DLD1 (cell line): ENCODE results near the gene ASPG.

ENCODE experiments used
- in situ Hi-C: cut with HindIII; loops from 2 replicates; pipeline ENCODE4 v1.10.0; 2017; ENCODE audit warnings: low sequenced_read_pairs

Gene ASPG

DNA sequence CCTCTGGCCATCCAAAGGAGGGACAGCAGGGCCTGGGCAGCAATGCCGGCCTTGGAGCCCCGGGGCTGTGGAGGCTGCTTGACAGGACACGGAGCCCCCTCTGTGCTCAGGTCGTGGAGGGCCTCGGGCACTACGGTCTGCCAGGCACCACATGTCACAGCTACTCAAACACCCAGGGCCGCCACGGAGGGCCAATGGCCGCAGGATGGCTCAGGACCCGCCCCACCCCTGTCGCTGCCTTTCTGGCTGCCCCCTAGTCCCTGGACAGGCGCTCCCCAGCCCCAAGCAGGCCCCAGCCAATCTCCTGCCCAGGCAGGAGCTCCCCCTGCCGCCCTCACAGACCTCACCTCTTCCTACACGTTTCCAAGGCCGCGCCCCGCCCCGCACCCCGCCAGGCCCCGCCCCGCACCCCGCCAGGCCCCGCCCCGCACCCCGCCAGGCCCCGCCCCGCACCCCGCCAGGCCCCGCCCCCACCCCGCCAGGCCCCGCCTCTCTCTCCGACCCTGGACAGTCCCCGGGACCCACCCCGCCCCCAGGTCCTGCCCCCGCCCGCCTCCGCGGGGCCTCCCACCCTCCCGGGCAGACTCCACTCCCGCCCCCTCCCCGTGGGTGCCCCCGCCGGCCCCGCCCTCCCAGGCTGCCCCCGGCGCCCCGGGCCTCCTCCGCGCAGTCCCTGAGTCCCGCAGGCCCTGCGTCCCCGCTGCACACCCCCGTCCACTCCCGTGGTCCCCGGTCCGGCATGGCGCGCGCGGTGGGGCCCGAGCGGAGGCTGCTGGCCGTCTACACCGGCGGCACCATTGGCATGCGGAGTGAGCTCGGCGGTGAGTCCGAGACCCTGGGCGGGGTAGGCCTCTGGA, at the start of gene ASPG:
Gene ASPG, plus strand, starts transcription at position 669 of the 857 bp plus-strand sequence. Its CDS starts 71 bp downstream, at position 740.
- in situ Hi-C loops = no loop called here

DNA sequence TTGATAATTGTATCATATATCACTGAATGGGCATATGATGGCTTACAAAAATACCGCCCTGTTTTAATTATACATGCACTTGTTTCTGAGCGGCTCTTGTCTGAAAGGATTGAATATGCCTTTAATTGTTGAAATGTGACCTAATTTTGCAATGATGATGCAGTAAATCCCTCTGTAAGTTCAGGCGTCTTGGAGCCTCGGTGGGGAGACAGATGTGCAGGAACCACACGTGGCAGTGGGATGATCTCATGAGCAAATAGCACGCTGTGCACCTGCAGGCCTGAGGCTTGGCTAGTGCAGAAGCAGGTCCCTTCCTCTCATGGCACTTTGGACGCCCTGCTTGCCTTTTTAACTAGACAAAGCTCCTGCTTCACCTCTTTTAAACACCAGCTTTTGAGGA, 49.3 kb upstream of the ASPG start:
- in situ Hi-C loops = loop anchor here (10.0 to 25.0 kb wide), 4 partner anchors 99 to 559 kb away; partner anchors contain the start of genes RD3L and TDRD9

DNA sequence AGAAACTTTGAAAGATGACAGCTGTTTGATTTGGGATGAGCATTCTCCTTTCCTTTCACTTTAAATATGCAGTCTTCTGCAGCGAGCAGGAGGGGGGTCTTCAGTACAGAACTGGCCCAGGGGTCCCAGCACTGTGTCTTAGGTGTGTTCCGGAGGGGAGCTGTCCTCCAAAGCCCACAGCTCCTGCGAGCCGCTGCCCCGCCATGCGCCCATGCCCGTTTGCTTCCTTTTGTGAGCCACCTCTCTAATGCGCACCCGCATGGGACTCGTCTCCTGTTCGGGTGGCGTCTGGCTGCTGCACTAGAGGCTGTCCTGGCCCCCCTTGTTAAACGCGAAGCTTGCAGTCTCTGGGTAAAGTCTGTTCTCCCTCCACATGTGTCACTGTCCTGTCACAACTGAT, 48.4 kb upstream of the ASPG start:
- in situ Hi-C loops = loop anchor here (10.0 to 25.0 kb wide), 4 partner anchors 100 to 558 kb away; partner anchors contain the start of genes RD3L and TDRD9

DNA sequence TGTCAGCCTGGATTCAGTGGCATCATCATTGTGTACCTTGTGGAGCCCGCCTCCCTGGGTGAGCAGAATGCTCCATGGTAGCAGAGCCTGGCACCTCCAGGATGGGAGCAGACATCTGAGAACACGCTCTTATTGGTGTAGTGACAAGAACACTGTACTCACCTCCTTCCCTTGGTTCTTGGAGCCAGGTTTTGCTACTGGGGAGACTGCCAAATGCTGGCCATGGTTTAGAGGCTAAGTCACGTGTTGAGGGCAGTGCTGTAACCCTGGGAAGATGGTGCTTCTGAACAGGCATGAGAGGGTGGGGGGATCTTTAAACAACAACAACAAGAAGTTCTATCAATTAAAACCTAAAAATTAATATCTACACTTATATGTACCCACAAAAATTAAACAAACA, 47.6 kb upstream of the ASPG start:
- in situ Hi-C loops = loop anchor here (10.0 to 25.0 kb wide), 4 partner anchors 101 to 557 kb away; partner anchors contain the start of genes RD3L and TDRD9

DNA sequence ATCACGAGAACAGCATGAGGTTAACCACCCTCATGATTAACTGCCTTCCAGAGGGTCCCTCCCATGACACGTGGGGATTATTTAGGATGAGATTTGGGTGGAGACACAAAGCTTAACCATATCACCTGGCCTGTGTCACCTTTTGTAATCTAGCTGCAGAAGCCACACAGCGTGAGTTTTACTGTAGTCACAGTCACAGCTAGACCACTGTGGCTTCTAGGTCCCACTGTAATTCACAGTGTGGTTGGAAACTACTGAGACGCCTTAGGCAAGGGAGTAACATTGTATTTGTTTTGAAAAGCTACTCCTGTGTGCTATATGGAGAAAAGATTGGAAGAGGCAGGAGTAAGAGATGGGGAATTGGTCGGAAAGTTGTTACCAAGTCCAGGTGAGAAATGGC, 46.3 kb upstream of the ASPG start:
- in situ Hi-C loops = loop anchor here (10.0 to 25.0 kb wide), 4 partner anchors 102 to 556 kb away; partner anchors contain the start of genes RD3L and TDRD9

DNA sequence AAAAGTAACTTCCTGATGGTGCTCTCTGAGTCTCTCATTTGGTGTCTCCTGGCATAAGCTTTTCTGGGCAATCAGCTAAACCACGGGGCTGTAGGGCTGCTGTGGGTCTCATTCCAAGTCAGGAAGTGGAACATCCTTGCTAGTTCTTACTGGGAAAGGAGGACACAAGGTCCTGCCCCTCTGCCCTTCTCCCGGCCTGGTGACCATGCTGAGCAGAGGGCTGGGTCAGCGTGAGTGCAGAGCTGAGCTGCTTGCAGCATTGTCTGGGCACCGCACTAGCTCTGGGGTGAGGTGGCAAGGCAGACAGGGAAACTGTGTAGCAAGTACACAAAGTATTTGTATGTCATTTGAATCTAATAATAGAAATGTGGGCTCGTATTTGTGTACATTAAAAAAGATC, 45.0 kb upstream of the ASPG start:
- in situ Hi-C loops = loop anchor here (25.0 kb wide), 3 partner anchors 103 to 297 kb away; partner anchors contain the start of genes RD3L and TDRD9

DNA sequence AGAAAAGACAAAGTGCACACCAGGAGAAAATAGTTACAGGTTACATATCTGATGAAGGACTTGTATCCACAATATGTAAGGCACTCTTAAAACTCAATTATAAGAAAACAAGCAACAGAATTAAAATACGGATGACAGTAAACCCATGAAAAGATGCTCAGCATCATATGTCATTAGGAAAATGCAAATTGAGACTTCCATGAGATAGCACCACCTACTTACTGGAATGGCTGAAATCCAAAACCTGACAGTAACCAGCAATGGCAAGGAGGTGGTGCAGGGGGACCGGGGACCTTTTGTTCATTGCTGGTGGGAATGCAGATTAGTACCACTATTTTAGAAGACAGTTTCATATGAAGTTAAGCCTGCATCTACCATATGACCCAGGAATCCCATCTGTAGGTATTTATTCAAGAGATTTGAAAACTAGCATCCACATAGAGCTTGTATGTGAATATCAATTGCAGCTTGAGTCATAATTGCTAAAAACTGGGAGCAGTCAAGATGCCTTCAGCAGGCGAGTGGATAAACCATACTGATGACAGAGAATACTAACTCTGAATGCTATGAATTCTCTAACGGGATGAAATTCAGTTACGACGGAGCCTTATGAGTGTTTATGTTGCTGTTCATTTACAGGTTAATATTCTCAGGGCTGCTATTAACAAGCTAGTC, 43.9 kb upstream of the ASPG start:
- in situ Hi-C loops = loop anchor here (25.0 kb wide), 3 partner anchors 104 to 296 kb away; partner anchors contain the start of genes RD3L and TDRD9

DNA sequence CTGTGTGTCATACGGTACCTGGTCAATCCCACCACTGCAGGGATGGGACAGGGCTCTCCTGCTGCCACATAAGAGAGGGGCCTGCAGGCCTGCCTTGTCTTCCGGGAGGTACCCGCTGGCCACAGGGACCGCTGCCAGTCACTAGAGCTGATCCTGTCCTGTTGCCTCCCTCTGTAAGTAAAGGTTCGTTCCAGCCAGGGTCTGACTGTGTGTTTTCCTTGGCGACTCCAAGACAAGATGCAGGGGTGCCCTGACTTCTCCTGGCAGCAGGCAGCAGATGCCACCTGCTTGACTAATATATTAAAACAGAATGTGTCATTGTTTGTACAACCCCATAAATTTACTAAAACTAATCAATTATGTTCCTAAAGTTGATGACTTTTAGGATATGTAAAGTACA, 41.5 kb upstream of the ASPG start:
- in situ Hi-C loops = loop anchor here (25.0 kb wide), 3 partner anchors 107 to 293 kb away; partner anchors contain the start of genes RD3L and TDRD9

DNA sequence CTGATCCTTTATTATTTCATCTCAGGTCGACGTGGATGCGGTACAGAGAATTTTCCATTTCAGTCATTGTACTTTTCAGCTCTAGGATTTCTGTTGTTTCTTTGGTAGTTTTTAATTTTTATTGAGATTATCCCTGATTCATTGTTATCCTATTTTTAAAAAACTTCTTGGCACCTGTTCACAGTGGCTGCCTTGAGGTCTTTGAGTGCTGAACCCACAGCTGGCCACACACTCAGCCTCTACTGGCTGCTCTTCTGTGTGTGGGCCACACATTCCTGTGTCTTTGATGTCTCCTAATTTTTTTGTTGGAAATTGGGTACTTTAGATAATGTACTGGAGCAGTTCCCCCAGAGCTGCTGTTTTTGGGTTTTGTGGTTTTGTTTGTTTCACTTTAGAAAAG, 37.7 kb upstream of the ASPG start:
- in situ Hi-C loops = loop anchor here (25.0 kb wide), 3 partner anchors 110 to 290 kb away; partner anchors contain the start of genes RD3L and TDRD9

DNA sequence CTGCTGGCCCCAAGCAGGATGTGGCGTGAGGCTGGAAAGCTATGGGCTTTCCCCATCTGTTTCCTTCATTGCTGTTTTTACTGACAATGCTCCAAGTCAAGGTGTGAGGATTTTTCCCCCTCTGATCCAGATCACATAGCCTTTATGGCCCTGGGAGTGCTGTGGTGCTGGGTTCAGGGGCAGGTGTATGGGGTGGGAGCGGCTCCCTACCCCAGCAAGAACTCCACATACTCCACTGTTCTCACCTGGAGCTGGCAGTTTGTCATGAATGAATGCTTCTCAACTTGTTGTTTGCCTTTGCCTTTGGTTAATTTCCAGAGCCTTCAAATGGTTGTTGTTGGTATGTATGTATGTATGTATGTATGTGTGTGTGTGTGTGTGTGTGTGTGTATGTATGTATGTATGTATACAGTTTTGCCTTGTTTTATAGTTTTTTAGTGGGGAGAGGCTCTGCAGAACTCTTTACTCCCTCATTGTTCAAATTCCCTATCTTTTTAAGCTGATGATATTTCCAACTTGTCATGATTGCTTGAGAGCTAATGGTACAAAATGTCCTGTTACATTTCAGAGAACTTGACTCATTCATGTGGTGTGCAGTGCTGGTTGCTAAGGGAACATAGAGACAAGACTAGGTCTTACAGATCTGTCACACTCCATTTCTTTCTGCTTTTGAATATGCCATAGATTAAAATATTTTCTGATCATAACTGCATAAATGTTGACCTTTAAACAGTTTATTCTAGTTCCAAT, 36.6 kb upstream of the ASPG start:
- in situ Hi-C loops = loop anchor here (25.0 kb wide), 3 partner anchors 112 to 288 kb away; partner anchors contain the start of genes RD3L and TDRD9

DNA sequence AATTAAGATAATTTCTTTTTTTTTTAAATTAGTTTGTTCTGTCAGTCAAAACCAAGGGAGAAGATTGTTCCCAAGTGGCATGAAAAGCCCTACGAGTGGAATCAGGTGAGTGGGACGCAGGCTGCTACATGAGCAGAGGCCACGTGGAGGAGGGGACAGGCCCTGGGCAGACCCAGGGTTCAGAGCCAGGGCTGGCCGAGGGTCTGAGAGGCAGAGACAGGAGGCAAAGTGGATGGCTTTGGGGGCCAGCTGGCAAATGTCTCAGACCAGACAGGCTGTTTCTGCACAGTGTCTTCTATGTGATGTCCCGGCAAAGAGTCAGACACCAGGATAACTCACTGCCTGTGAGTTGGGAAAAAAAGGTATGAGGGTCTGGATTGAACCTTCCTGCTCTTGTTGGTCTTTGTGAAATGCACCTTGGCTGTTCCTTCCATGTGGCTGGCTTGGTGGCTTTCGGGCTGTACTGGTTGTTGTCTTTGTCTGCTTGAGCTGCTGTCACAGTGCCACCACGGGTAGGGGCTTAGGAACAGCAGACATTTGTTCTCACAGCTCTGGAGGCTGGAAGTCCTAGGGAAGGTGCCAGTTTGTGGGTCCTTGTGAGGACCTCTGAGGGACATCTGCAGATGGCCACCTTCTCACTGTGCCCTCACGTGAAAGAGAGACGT, 35.8 kb upstream of the ASPG start:
- in situ Hi-C loops = loop anchor here (25.0 kb wide), 3 partner anchors 112 to 288 kb away; partner anchors contain the start of genes RD3L and TDRD9

DNA sequence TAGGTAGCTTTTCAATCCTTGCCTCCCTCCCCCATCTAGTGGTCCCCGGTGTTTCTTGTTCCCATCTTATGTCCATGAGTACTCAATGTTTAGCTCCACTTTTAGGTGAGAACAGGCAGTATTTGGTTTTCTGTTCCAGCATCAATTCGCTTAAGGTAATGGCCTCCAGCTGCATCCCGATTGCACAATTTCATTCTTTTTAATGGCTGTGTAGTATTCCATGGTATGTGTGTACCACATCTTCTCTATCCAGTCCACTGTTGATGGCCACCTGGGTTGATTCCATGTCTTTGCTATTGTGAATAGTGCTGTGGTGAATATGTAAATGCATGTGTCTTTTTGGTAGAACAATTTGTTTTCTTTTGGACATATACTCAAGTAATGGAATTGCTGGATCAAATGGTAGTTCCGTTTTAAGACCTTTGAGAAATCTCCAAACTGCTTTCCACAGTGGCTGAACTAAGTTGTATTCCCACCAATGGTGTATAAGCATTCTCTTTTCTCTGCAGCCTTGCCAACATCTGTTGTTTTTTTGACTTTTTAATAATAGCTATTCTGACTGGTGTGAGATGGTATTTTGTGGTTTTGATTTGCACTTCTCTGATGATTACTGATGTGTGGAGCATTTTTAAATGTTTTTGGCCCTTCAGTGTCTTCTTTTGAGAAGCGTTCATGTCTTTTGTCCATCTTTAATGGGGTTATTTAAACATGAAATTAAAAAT, 34.2 kb upstream of the ASPG start:
- in situ Hi-C loops = no loop called here

DNA sequence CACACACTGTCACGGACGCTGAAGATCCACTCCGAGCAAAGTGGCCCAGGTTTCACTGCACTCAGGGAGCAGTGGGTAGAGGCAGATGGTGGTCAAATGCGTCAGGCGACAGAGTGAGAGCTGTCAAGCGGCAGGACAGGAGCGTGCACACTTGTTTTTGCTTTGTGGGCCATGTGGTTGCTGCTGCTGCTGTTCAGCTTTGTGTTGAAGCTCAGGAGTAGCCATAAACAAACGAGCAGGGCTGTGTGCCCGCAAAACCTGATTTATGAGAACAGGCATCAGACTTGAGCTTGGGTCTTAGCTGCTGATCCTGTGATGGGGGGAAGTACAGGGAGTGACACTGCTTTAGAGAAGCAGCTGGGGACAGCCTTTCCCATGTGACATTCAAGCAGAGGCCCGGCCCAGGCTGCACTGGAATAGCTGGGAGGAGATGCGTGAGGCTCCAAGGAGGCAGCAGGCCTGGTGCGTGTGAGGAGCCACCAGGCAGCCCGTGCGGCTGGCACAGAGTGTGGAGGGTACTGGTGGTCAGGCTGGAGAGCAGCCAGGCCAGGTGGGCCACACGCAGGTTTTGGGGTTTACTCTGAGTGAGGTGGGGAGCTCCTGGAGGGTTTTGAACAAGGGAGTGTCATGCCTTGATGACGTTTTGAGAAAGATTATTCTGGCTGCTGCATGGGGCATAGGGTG, 31.1 kb upstream of the ASPG start:
- in situ Hi-C loops = no loop called here

DNA sequence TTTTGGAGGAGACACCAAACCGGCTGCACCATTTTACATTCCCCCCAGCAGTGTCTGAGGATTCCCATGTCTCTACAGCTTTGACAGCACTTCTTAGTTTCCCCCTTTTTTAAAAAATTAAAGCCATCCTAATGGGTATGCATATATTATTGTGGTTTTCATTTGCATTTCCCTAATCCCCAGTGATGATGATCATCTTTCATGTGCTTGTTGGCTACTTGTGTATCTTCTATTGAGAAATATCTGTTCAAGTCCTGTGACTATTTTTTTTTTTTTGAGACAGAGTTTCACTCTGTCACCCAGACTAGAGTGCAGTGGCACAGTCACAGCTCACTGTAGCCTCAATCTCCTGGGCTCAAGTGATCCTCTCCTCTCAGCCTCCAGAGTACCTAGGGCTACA, 23.2 kb upstream of the ASPG start:
- in situ Hi-C loops = no loop called here

DNA sequence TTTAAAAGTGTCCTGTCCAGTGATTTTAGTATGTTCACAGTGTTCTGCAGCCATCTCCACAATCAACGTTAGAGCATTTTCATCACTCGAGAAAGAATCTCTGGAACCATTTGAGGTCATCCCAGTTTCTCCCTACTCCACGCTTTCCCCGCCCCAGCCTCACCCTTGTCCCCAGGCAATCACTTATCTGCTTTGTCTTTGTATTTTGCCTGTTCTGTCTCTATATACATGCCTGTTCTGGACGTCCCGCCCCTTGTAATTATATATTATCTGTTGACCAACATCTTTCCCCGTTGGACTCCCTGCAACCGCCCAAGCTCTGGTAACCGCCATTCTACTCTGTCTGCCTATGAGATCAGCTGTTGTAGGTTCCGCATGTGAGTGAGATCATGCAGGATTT, 21.5 kb upstream of the ASPG start:
- in situ Hi-C loops = no loop called here

DNA sequence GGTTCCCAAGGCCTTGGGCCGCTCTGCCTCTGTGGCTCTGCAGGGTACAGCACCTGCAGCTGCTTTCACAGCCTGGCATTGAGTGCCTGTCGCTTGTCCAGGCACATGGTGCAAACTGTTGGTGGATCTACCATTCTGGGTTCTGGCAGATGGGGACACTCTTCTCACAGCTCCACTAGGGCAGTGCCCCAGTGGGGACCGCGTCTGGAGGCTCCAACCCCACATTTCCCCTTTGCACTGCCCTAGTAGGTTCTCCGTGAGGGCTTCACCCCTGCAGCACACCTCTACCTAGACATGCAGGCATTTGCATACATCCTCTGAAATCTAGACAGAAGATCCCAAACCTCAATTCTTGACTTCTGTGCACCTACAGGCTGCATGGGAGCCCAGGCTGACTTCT, 19.2 kb upstream of the ASPG start:
- in situ Hi-C loops = no loop called here

DNA sequence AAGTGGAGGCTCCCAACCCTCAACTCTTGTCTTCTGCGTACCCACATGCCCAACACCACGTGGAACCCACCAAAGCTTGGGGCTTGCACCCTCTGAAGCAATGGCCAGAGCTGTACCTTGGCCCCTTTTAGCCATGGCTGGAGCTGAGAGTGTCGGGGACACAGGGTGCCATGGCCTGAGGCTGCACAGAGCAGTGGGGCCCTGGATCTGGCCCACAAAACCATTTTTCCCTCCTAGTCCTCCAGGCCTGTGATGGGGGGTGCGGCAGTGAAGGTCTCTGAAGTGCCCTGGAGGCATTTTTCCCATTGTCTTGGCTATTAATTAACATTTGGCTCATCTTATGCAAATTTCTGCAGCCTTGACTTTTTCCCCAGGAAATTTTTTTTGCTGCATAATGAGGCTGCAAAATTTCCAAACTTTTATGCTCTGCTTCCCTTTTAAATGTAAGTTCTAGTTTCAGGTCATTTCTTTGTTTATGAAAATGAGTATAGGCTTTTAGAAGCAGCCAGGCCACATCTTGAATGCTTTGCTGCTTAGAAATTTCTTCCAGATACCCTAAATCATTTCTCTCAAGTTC, 18.7 kb upstream of the ASPG start:
- in situ Hi-C loops = no loop called here

DNA sequence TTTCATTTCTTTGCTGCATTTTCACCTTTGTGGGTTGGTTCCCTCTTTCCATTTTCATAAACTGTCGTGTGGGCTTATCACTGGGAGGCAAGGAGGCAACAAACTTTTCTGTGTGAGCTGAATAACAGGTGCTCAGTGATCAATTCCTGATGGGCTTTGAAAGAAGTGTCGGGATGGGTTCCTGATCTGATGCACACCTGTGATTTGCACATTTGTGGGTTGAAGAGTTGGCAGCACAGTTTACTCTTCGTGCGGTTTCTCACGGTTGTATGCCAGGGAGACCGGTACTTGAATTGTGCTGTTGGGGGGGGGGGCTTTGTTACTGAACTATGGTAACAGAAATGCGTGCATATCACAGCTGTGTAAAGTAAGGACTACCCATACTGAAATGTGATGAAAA, 16.0 kb upstream of the ASPG start:
- in situ Hi-C loops = no loop called here
